ENCODE measurements around the gene CEP131.
A peak's percentile ranks its signal among the peaks of the same experiment; 100 is the strongest.

Gene CEP131

DNA sequence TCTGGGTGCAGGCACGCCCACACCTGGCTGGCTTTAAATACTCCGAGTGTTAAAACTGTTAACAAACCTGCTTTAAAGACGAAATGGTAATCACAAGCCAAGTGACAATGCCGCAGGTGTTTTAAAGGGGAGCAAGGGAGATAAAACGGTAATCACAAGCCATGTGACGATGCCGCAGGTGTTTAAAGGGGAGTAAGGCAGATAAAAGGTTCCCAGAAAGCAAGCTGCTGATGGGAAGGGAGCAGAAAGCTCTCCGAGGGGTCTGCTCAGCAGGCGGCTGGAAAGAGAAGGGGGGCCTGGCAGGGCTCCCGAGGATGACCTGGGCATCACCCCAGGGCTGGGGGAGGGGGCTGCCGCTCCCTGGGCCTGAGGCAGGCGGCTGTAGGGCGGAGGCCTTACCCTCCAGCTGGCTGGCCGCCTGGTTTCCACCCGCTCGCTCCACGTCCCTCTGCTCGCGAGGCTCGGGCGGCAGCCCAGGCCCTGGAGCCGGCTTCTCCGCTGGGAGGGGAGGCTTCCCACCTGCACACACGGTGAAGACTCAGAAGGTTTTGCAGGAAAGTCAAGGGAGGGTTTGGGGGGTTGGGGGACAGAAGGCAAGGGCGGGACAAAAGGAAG lies 28.4 kb upstream of the CEP131 start:
- DNase-seq = no peak

DNA sequence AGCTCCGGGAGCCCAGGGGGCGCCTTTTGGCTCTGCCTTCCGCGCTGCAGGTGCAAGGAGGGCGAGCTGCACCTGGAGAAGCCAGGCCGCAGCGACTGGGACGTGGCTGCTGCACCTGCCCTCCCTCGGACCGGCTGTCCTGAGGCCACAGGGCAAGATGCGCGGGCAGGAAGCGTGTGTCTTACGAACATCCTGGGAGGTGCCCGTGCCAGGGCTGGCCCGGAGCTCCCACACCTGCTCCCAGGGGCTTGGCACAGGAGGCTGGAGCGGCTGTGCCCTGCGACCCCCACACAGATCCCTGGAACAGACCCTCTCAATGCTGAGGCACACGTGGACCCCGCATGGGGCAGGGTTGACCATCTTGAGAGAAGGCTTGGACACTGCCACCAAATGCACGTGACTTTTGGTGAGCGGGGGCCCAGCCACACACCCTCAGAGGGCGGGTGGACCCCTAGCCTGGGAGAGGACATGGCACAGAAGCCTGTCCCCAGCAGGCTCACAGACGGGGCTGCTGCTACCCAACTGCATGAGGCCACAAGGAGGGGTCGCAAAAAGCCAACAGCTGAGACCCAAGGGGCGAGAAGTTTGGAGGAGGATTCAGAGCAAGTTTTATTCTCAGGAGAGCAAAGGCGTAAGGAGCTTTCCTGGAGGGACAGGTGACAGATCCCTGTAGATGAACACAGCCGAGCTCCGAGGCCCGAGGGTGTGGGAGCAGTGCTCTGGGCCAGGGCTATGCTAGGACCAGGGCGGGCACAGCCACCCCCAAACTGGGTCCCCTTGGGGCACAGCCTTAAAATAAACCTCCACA lies 27.7 kb upstream of the CEP131 start:
- no peak for DNase-seq

DNA sequence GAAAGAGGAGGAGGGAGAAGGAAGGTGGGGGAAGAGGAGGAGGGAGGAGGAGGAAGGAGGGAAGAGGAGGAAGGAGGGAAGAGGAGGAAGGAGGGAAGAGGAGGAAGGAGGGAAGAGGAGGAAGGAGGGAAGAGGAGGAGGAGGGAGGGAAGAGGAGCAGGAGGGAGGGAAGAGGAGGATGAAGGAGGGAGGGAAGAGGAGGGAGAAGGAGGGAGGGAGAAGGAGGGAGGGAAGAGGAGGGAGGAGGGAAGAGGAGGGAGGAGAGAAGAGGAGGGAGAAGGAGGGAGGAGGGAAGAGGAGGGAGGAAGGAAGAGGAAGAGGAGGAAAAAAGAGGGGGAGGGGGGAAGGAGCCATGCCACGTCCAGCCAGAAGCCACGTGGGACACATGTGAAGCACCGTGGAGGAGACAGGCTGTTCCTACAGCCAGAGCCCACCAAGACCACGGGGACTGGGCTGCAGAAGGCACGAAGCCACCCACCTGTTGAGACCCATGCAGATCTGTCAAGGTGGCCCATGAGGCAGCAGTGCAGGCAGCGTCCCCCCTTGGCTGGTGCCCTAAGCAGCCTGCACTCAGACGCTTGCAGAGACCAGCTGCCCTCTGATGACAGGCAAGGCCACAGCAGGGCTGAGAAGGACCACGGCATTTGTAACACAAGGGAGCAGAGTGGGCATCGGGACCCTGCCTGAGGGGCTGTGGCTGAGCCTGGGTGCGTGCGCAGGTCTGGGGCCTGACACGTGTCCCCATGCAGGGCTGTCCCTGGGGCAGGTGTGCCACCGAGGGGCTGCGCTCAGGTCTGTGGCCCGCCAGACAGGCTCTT lies 26.7 kb upstream of the CEP131 start:
- no peak for DNase-seq

DNA sequence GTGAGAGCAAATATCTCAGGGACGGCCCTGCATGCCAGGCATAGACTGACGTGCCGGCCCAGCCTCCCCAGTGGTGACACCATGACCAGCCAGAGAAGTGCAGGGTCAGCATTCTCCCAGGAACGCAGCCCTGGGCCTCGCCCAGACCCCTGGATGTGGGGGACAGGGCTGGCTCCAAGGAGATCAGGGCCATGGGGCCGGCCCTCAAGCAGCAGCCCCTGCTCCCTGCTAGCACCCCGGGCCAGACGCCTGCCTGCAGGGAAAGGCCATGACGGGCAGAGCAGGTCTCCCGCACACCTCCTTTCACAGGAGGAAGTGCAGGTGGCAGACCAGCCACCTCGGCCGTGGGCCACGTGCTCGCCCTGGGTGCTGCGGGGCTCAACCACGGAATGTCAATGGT lies 25.9 kb upstream of the CEP131 start:
- DNase-seq = no peak

DNA sequence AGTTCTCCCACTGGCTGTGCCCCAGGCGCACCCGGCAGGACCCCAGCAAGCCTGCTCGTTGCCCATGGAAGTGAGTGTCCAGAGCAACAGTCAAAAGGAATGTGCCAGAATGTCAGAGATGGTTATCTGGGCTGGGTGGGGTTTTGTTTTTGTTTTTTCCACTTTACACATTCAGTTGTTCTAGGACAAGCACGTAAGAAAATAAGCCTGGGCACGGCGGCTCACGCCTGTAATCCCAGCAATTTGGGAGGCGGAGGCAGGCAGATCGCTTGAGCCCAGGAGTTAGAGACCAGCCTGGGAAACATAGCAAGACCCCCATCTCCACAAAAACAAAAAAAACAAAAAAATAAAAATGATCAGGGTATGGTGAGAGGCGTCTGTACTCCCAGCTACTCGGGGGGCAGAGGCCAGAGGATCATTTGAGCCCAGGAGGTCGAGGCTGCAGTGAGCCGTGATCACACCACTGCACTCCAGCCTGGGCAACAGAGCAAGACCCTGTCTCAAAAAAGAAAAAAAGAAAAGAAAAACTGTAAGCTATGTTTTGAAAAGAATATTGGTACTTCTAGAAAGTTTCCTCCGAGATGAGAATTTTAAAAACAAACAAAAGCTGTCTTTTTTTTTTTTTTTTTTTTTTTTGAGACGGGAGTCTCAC lies 24.7 kb upstream of the CEP131 start:
- DNase-seq = no peak

DNA sequence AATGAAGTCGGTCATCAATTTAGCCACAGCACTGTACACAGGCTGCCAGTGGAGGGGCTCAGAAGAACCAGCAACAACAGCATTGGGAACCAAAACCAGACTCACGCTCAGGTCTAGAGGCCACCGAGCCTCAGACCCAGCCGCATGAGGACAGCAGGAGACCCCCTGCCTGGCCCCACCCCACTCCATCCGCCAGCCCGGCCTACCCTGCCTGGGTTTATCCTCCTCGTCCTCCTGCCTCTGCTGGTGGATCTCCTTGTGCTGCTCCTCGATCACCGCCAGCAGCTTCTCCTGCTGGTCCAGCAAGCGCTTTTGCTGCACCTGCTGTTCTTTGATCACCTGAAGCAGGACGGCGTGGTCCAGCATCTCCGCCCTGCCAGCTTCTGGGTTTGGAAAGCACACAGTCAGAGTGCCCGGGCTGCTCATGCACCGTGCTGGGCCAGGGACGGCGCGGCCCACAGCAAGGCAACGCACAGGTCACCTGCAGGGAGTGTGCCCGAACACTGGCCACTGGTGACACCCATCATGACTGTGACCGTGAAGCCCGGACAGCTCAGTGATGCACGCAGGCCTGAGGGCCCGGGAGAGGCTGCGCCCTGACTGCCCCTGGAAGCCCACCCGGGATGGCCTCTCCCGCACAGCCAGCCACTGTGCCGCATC lies 24.0 kb upstream of the CEP131 start:
- no peak for DNase-seq

DNA sequence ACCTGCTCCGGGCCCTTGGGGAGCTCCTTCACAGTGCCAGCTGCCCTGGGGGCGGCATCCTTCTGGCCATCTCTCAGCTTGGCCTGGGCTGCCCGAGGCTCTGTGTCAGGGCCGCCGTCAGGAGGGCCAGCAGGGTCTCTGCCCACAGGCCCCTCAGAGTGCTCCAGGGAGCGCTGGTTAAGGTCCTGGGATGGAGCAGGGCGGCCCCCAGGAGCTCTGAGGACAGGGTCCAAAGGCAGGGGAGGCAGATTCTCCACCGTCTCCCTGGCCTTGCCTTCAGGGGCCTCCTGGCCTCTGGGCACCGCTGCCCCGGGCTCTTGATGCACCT lies 23.5 kb upstream of the CEP131 start:
- no peak for DNase-seq

DNA sequence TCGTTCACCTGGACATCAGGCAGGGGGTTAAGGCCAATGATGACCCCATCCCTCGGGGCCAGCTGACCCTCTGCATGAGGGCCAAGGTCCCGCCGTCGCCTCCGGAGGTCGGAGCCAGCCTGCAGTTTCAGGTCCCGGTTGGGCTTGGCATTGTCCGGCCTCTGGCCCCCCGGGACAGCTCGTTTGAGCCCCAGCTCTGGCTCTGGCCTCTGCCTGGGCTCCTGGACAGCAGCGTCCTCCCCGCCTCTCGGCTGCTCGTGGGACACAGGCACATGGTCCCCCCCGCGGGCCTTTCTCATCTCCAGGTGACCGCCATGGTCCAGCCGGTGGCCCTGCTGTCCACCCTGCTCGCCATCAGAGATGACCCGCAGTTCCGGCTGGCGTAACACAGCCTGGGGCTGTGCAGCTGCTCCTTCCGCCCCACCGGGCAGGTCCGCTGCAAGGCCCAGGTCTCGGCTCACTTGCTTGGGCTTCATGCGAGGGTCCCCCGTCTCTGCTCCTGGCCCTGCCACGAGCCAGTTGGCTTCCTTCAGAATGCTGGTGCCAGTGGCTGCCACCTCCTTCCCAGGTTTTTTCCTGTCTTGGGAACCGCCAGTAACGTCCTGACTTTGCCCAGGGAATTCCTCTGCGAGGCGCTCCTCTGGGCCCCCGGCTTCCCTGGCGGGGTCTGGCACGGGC lies 23.0 kb upstream of the CEP131 start:
- DNase-seq = no peak

DNA sequence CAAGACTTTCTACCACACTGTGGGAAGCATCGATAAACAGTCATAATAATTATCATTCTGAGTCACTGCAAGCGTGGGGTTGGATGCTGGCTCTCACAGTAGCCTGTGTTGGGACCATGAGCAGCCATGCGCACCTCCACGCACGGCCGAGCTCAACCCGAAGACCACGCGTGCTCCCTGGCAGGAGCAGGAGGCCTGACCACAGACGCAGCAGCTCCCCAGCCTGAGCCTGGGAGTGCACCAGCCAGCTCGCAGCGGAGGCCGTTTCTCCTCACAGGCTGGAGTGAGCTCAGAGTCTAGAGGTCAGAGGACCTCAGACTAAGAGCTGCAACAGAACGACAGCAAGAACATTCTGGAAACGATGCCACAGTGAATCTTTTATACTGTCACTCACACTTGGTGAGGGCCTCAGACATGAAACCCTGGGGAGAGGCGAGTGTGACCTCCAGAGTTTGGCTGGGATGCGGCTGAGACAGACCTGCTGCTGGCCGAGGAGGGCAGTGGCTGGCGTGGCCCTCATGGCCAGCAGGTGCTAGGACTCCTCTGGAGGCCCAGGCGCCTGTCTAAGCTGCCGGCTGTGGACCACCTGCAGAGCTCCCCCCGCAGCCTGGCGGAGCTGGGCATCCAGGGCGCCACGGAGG lies 22.4 kb upstream of the CEP131 start:
- peak; percentile 30 for DNase-seq

DNA sequence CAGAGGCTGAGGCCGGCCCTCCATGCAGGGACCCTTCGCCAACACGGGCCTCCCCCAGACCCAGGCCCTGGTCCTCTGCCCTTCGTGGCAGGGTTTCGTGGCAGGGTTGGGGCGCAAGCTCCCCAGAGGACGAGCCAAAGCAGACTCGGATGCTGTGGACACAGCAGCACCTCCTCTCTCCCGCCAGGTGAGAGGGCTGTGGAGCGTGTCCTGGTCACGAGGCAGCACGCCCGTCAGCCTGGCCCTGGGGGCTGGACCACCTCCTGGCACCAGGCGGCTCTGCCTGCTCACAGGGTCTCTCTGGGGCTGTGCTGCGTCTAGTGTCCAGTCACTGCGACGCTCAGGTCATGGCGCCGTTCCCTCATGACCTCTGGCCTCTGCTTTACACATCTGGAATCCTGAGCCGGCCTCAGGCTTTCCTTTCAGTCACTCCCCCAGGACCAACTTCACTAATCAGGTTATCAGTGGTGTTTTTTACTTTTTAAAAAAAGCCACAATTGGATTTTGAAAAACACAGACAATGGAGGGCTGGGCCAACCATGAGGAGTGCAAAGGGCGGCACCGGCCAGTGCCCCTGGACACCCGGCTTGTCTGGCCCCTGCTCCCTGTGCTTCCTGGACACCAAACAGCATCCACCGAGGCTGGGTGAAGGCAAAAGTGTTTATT lies 21.7 kb upstream of the CEP131 start:
- no peak for DNase-seq

DNA sequence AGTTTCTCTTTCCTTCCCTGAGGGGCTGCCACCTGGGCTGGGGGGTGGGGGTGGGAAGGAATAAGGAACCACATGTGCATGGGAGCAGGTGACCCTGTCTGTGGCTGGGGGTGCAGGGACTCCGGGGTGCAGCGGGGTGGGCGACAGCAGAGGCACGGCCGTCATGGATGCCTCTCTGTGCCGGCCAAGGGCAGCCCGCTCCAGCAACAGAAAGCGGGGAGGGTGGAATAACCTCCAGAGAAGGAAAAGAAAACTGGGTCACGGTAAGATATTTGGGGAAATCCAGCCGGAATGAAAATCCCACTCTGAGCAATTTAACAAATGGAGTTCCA lies 20.5 kb upstream of the CEP131 start:
- no peak for DNase-seq

DNA sequence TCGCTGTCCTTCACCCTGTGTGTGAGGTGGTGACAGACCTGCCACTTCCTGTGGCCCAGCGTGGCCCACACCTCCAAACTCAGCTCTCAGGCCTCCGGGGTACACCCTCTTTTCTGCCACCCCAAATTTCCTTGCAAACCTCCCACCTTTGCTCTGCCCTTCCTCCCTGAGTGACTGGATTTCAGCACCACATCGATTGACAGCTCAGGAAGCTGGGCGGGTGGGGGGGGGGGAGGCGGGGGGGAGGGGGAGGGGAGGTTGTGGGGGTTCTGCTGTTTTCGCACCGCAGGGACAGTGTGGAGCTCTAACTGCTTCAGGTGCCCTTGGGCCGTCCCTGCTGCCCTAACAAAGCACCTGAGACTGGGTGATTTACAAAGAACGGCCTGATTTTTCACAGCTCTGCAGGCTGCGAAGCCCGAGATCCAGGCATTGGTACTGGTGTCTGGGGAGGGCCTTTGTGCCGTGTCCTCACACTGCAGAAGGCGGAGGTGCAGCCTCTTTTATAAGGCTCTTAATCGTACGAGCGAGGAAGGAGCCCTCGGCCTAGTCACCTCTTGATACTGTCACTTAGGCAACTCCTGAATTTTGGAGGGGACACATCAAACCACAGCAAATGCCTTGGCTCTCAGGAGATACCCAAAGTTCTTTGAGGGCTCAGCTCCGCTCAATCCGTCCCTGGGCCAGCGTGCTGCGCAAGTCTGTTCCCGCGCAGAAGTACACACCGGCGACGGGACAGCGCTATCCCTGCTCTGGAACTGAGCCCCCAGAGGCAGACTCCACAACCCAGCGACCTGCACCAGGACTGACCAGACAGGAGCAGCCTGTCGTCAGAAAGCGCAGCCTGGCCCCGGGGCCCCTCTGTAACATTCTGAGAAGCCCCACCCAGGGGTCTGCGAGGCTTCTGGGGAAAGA lies 19.9 kb upstream of the CEP131 start:
- no peak for DNase-seq

DNA sequence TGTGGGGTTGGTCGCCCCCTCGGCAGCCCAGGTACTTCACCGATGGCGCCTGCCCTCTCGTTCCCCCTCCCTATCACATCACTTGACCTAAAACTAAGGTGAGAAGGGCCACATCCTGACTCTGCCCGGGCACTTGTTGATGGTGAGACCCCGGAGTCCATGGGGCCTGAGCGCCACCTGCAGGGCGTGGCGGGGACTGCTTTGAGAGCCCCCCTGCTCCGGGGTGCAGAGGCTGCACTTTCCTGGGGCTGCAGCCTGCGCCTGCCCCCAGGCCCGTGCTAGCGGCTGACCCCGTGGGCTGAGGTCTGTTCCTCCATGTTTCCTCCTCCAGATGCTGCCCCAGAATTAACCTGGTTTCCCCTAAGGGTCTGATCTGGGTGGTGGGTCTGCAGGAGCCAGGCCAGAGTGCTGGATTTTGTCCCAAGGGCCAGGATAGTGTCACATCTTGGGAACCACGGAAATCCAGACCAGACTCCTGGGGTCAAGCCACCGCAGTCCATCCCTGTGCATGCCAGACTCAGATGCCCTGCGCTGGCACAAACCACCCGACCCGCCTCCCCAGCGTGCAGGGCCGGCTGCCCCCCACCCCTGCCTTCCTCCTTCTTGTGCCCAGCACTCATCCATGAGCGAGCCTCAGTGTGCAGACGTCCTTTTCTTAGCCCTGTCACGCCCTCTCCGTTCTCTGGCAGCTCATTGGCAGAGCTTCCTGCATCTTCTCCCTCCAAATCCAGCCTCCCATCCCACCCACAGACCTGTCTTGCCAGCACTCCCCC lies 19.1 kb upstream of the CEP131 start:
- DNase-seq = peak; percentile 69

DNA sequence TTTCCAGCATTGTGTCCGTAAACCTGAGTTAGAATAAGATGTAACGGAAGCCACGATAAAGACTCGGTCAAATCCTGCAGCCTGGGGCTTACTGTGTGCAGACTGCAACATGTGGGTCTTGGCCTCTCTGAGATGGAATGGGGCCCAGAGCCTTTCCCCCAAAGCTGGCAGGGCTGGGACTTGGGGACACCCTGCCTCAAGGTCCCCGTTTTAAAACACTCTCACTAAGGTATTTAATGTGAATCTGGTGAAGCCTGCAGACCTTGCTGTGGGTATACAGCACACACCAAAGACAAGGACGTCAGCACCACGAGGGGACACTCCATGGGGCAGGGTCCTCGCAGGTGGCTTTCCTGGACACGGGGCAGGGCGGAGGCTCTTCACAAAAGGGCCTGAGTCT lies 18.4 kb upstream of the CEP131 start:
- no peak for DNase-seq

DNA sequence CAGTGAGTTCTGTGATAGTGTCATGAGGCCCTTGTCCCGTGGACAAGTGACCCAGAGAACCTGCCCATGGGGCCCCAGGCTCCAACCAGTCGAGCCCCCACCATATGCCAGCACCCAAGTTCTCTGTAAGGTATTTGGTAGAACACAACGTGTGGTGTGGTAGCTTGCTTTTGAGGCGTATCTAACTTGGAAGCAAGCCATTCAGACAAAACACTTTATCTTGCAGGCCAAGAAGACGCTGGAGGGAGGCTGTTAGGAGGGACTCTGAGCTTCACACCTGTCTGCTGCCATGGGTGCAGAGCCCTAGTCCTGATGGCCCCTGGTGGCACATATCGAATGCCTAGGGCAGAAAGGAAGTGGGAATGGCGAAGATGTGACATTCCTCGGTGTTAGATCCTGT lies 18.0 kb upstream of the CEP131 start:
- DNase-seq = no peak

DNA sequence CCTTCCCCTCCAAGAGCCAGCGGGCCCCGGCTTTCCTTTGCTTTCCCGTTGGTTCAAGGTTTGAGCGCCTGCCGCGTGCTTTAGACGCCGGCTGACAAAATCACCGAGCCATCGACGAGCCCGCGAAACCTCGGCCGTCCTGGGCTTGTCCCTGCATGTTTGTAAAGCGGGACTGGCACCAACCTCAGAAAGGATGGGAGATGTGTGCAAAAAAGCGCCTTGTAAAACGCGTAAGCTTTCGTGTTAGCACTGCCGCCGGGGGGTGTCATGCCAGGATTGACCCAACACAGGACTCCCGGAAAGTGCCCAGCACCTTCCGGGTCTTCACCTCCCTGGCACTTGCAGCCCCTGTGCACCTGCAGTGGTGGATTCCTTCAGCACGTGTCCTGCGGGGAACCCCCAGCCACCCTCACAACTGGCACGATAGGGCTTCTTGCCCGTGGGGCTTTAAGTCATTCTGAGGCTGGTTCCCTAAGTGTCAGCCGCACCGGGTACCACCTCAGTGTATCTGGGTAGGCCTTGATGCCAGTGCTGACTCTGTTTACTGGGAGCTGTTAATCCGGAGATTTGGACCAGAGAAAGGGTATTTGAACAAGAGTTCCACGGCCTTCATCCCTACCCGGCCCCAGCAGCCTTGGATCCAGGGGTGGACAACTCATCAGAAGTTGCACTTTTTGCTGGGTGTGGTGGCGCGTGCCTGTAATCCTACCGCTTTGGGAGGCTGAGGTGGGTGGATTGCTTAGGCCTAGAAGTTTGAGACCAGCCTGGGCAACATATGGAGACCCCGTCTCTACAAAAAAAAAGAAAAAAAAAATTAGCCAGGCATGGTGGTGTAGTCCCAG lies 17.2 kb upstream of the CEP131 start:
- DNase-seq = peak; percentile 68

DNA sequence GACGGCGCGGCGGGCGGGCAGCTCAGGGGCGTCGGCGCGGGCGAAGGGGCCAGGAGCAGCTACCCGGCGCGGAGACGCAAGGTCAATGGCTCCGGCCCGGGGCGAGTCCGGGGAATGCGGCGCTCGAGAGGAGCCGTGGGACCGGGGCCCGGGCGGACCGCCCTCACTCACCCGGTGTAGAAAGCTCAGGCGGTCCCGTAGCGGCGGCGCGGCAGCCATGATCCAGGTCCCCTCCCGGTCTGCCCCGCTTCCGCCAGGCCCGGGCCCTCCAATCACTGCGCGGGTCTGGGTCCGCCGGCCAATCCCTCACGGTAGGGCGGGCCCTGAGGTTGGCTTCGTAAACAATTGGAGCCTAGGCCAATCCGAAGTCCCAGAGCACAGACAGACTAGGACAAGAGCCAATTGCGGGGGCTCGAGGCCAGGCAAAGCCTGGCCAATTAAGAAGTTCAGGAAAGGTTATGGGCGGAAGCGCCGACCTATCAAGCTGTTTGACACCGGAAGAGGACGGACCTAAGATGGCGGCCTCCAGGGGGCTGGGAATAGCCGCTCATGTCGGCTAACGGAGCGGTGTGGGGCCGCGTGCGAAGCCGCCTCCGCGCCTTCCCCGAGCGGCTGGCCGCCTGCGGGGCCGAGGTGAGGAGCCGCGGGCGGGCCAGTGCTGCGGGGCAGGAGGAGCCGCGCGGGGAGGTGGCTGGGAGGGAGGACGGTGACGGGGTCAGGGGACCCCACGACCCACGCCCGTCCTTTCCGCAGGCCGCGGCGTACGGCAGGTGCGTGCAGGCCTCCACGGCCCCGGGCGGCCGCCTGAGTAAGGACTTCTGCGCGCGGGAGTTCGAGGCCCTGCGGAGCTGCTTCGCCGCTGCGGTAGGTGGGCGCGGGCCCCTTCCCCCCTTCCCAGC lies 16.3 kb upstream of the CEP131 start, which contains the start of the genes NDUFAF8 and TEPSIN:
Gene NDUFAF8, plus strand, starts transcription at position 504 of the 899 bp plus-strand sequence. Its CDS starts 46 bp downstream, at position 550.
Gene TEPSIN, minus strand, starts transcription at position 241 of the 899 bp plus-strand sequence. Its CDS starts 22 bp downstream, at position 219.
- peak; percentile 96 for DNase-seq

Data from activated naive CD4-positive, alpha-beta T cell treated with Interleukin-2 at 50 U/mL for 16 hours (primary cell).